GM19395 (cell line): ENCODE measurements around the gene MRPS2.

Source experiments
- ATAC-seq: cut with Tn5 transposase; IDR thresholded peaks from one replicate; pipeline ENCODE4 v1.9.1; 2021; ENCODE audit warnings: mild to moderate bottlenecking, moderate library complexity; ENCODE audit not compliant: unreplicated experiment

Gene MRPS2

DNA sequence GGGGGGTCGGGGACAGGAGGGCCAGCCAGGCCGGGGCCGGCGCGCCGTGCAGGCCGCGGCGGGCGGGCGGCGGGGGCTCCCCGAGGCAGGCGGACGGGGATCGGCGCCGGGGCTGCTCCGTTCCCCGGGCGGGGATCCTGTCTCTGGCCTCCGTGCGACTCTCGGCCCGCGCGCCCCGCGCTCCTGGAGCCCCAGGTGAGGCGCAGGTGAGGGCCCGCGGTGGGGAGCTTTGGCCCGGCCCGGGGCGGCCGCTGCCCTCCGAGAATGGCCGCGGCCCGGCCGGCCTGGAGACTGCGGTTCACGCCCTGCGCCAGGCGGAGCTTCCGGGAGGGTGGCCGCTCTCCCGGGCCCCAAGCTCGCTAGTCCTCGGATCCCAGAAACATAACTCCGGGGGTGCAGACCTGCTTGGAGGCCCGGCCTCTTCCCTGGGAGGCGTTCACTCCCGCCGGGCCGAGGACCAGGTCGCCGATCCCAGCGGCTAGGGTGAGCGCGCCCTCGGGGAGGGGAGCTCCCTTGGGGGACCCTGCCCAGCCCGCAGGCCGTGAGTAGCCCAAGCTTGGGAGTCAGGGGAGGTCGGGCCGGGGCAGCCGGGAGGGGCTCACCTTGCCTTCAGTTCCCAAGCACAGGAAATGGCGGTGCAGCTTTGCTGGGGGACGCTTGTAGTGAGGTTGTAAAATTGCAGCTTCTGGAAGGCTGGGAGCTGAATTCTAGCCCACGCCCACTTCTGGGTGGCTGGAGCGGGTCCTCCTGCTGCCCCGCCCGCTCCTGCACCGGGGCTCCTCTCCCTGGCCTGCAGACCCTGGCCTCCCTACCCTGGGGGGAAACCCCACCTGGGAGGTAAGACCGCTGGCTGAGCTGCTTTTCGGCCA is 20.2 kb upstream of the MRPS2 start:
- no peak for ATAC-seq

- ATAC-seq, result no peak
Observed at GRCh38 chr9:135480940-135481310, 19.6 kb upstream of the MRPS2 start.

- no peak for ATAC-seq
Observed at GRCh38 chr9:135482015-135482754, 18.3 kb upstream of the MRPS2 start.

- ATAC-seq, result no peak
Observed at GRCh38 chr9:135484460-135485277, 15.8 kb upstream of the MRPS2 start.

DNA sequence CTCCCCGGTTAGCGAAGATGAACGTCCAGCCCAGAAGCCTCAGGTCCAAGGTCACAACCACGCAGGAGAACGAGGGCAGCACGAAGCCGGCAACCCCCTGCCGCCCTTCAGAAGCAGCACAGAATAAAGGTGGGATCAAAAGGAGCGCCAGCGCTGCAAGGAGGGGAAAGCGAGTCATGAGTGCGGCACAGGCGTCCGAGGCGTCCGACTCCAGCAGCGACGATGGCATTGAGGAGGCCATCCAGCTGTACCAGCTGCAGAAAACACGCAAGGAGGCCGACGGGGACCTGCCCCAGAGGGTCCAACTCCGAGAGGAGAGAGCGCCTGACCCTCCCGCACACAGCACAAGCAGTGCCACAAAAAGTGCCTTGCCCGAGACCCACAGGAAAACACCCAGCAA is 15.1 kb upstream of the MRPS2 start:
- no peak for ATAC-seq

DNA sequence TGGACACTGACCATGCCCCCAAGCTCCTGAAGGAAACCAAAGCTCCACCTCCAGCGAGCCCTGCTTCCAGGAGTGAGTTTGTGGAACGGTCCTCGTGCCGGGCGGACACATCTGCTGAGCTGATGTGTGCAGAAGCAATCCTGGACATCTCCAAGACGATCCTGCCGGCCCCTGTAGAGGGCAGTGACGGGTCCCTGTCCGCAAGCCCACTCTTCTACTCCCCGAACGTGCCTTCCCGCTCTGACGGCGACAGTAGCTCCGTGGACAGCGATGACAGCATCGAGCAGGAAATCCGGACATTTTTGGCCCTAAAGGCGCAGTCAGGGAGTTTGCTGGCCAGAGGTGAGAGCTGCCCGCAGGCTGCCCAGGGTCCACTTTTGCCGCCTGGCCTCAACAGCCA is 14.7 kb upstream of the MRPS2 start:
- no peak for ATAC-seq

- no peak for ATAC-seq
Observed at GRCh38 chr9:135486267-135487065, 14.0 kb upstream of the MRPS2 start.

GRCh38 chr9:135487281-135488012 is 13.0 kb upstream of the MRPS2 start:
- no peak for ATAC-seq

GRCh38 chr9:135488013-135488330 is 12.5 kb upstream of the MRPS2 start:
- ATAC-seq, result no peak

- no peak for ATAC-seq
Observed at GRCh38 chr9:135488527-135488926, 12.0 kb upstream of the MRPS2 start.

GRCh38 chr9:135489188-135489906 is 11.1 kb upstream of the MRPS2 start:
- ATAC-seq, result no peak

- ATAC-seq, result no peak
Observed at GRCh38 chr9:135490166-135490870, 10.2 kb upstream of the MRPS2 start.

DNA sequence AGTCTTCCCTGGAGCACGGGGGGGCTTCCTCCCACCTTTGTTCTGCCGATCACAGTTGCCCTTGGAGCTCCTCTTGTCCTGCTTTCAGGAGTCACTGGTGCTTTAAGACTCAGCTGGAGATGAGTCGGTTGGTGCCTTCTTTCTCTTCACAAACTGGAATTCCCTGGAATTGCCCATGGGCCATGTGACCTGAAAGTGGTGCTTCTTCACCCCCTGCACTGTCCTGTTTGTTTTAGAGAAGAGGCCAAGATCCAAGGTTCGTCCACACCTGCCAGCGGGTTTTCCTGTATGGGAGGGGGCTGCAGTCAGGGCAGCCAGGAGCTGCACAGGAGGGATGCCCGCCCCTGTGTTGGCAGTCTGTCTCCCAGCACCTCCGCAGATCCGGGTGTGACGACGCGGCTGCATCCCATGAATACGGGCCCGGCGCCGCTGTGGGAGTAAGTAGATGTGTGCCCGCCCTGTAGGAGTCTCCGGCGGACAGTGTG is 9.5 kb upstream of the MRPS2 start:
- ATAC-seq, result no peak

DNA sequence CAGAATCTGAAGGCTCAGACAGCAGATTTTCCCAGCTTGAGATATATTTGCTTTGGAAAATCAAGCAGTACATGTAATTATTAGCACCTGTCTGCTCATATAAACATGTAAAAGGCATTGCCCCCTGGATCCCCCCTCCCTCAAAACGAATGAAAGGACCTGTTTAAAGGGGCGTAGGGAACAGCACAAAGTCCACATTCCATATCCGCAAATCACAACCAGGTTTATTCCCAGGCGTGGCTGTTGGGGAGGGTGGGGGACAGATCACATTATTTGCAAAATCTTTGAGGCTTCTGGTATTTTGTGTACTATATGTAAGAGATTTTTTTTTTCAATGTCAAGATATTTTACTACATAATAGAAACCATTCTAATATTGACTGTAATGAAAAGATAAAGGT is 8.7 kb upstream of the MRPS2 start:
- no peak for ATAC-seq

GRCh38 chr9:135492886-135493669 is 7.4 kb upstream of the MRPS2 start:
- no peak for ATAC-seq

DNA sequence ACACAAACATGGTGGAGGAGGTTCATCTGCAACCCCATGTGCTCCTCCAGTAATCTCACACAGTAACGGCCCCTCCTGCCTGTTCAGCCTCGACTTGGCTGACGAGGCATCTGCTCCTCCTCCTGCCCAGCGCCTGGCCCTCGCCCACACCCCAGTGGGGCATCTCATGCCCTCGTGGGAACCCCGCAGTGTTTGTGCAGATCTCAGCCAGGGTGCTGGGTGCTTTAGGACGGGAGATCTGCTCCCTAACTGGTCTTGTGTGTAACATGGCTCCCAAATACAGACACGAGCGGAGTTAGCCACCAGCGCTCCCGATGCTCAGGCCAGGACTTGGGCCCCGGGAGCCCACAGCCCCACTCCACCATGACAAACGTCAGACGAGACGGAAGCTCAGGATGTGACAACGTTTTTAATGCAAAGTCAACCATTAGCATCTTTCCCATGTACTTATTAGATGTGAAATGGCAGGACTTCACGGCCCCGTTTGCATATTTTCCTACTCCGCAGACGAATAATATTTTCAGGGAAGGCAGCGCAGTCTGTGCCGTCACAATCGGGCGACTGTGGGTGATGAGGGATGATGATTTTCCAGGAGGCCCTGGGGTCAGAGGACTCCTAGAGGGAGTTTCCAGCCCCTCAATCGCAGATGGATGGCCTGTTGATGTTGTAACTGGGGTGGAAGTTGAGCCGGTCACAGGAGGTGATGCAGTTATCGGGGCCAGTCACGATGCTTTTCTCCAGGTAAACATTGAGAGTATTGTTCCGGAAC is 5.5 kb upstream of the MRPS2 start:
- no peak for ATAC-seq
